HG03135 (cell line): ENCODE data around the gene DUS1L.

ENCODE experiments used
- ATAC-seq: cut with Tn5 transposase; IDR thresholded peaks from one replicate; pipeline ENCODE4 v1.9.1; 2021; ENCODE audit warnings: mild to moderate bottlenecking, moderate library complexity; ENCODE audit not compliant: unreplicated experiment

The DUS1L gene

DNA sequence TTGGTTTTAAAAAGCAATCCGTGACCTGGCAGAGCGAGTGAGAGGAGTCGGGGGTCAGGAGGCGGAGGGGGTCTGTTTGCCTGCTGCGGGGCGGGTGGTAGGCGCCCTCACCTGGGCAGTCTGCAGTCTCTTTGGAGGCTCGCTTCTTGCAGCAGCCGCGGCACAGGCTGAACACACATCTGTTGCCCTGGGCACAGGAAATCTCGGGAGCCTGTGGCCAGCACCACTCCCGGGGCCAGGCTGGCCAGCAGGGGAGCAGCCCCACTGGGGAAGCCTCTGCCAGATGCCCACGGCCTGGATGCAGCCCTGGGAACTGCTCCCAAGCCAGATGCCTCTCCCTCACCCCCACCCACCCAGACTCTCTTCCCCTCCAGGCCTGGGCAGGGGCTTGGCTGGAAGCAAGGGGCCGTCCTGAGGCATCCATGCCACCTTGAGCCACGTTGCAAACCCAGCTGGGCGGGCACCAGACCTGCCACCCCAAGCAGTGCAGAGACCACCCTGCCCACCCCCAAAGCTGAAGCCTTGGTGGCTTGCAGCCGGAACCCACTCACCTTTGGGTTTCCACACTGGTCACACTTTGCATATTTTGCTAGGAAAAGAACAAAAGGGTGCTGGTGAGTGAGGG is 7.3 kb downstream of the DUS1L start:
- ATAC-seq, result no peak

DNA sequence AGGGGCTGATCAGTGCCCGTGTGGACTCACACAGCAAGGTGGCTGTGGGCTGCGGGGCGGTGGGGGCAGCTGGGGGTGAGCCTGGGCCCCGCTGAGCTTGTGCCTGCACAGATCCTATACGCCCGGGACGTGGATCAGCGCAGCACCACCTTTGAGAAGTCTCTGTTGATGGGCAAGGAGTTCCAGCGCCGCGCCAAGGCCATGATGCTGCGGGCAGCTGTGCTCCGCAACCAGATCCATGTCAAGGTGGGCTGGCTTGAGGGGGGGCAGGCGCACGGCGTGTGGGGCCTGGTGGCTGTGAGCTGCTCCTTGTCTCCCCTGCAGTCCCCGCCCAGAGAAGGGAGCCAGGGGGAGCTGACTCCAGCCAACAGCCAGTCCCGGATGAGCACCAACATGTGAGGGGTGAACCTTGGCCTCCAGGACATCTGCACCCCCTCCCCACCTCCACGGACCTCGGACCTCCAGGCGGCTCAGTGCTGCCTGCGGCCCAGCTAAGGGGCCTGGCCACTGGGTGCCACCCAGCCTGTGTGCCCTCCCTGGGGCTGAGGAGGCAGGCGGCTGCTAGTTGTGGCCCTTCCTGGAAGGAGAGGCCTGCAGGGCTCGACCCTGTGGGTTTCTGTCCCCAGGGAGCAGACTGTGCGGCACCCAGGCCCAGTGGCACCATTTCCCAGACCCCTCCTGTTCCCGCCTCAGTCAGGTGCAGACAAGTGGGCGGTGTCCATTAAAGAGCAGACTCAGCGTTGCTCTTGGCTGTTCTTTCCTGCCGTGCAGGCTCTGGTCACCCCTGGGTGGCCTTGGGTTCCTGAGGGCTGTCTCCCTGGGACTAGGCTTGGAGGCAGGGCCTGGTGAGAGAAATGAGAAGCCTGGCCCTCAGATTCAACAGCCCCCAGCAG is 8.6 kb downstream of the DUS1L start:
- ATAC-seq, result no peak

DNA sequence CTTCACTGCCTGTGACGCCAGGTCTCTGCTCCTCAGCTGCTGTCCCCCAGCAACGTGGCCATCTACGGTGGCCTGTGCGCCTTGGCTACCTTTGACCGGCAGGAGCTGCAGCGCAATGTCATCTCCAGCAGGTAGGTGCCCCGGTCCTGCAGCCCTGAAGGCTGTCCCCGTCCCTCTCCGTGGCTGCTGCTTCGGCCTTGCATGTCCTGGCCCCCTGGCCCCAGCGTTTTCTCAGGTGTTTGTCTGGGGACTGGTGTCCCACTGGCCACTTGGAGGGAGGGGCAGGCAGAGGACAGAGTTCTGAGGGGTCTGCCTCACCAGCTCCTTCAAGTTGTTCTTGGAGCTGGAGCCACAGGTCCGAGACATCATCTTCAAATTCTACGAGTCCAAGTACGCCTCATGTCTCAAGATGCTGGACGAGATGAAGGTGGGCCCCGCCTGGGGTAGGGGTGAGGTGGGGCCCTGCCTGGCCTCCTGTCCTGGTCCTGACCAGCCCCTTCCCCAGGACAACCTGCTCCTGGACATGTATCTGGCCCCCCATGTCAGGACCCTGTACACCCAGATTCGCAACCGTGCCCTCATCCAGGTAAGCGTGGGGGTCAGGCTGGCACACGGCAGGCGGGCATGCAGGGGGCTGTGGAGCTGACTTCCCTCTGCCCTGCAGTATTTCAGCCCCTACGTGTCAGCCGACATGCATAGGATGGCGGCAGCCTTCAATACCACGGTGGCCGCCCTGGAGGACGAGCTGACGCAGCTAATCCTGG is 9.5 kb downstream of the DUS1L start:
- no peak for ATAC-seq

DNA sequence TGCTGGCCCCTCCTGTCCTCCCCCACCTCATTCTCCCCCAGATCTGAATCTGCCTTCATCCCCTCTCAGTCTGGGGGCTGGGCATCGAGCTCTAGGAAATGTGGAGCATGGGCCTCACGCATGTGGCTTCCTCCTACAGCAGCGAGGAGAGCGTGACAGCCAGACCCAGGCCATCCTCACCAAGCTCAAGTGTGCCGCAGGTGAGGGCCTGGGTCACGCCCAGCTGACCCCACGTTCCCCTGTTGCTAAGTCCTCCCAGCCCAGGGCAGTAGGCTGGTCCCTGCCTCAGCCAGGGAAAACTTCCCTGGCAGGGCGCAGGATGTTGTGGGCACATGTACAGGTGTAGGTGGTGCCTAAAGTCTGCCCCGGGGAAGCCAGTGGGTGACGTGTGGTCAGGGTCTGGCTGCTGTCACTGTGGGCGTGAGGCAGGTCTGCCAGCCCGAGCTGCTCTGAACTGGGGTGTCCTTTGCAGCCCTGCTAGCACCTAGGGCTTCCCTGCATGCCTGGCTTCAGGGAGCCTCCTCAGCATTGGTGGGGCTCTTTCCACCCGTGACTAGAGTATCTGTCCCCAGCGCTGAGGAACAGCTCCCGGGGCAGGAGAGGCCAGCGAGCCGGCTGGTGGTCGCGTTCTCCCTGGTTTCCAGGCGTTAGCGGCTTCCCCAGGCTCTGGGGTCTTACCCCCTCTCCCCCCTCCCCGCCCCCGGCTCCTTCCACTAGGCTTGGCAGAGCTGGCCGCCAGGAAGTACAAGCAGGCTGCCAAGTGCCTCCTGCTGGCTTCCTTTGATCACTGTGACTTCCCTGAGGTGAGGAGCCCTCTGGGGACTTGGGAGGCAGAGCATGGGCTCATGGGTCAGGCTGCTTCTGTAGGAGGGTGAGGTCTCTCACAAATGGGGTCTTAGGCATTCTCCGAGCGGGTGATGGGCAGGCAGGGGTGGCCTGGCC is 10.3 kb downstream of the DUS1L start:
- no peak for ATAC-seq

DNA sequence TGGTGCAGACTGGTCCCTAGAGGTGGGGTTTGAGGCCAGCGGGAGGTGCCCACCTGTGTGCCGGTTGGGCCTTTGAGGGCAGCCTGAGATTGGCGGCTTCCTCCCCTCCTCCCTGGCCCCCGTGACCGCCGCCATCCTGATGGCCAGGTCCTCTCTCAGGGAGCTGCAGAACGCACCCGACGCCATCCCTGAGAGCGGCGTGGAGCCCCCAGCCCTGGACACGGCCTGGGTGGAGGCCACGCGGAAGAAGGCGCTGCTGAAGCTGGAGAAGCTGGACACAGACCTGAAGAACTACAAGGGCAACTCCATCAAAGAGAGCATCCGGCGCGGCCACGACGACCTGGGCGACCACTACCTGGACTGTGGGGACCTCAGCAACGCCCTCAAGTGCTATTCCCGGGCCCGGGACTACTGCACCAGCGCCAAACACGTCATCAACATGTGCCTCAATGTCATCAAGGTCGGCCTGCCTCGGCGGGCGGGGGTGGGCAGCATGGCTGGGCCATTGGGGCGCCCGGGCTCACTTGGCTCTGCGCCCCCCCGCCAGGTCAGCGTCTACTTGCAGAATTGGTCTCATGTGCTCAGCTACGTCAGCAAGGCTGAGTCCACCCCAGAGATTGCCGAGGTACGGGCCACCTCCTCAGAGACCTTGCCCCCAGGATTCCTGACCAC is 11.1 kb downstream of the DUS1L start:
- no peak for ATAC-seq

DNA sequence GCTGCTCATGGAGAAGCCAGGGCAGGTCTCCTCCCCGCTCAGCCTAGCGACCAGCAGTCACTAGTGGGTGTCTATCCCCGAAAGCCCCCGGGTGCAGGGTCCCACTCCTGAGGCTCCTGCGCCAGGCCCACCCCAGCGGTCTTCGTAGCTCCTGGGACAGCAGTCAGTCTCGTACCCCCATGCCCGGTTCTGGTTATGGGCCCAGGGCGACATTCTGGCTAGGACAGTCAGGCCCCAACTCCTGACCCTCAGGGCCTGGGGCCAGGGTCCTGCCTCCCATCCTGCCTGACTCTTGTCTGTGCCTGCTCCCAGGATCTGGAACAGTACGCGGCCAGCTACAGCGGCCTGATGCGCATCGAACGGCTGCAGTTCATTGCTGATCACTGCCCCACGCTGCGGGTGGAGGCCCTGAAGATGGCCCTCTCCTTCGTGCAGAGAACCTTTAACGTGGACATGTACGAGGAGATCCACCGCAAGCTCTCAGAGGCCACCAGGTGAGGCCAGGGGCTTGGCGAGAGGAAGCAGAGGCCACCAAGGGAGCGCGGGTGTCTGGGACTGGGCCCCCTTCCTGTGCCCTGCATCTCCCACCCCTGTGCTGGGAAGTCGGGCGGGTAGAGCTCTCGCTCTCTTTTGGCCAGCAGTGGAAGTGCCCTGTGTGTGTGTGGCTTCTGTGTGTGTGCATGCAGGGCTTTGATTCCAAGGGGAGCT is 11.9 kb downstream of the DUS1L start:
- no peak for ATAC-seq

DNA sequence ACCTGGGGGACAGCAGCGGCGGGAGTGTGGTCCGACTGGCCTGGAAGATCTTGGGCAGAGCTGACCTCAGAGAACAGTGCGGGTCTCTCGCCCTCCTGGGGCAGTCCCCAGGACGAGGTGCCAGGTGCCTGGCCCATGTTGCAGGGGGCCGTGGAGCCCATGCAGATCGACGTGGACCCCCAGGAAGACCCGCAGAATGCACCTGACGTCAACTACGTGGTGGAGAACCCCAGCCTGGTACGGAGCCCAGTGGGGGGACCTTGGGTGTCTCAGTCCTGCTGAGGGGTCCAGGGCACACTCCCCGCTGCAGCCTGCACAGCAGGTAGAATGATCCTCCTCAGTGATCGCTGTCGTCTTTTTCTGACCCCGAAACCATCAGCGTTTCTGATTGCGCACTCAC is 12.5 kb downstream of the DUS1L start:
- no peak for ATAC-seq

DNA sequence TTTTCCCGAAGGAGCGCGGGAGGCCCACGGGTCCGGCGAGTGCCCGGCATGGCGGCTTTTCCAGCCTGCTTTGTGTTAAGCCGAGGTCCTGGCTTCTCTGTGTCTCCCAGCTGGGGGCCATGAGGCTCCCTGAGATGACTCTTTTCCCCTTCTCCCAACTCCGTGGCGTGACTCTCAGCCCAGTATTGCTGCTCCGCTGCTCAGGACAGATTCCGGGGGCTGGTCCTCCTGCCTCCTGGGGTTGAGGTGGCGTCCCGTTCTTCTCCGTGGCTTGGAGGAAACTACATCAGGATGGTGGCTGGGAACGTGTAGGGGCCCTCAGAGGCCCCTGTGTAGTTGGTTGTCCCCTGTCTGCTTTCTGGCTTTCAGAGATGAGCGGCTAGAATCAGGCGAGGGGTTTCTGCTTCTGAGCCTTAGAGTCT is 13.0 kb downstream of the DUS1L start:
- no peak for ATAC-seq

DNA sequence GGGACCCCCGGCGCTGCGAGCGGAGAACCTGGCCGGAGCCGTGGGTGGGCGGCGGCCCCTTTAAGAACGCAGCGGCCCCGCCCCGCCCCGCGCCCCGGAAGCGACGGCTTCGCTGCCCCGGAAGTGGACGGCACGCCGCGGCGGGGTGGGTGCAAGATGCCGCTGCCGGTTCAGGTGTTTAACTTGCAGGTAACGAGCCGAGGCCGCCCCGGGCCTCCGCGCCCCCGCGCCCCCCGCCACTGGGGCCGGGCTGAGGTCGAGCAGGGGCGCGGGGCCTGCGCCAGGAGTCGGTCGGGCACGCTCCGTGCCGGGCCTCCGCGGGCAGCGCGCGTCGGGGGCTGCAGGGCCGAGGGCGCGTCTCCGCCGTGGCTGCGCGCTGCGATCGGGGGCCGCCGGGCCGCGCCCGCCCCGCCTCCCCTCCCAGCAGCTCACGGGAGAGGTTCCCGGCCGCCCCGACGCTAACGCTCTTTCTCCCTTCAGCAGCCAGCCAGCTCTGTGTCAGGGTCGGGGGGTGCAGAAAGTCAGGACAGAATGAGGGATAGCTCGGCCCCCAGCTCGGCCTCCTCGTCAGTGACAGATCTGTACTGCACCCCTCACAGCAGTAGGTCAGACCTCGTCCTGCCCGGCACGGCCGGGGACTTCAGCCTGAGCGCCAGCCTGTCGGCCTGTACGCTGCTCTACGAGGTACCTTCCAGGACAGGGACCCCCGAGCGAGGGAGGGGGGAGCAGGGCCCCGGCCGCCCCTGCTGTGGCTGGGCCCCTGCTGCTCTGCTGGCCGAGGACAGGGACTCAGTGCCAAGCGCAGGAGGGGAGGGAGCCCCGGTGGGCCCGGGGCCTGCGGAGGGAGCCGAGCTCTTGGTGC is 13.6 kb downstream of the DUS1L start, which contains the start of the genes GPS1 and RFNG:
GPS1 (plus strand) TSS at position 123 of the 862 bp plus-strand sequence; CDS start at position 157, 34 bp downstream.
RFNG (minus strand) TSS at position 36 of the 862 bp plus-strand sequence. CDS start 45 bp downstream, outside the sequence.
- ATAC-seq, result peak; percentile 53

DNA sequence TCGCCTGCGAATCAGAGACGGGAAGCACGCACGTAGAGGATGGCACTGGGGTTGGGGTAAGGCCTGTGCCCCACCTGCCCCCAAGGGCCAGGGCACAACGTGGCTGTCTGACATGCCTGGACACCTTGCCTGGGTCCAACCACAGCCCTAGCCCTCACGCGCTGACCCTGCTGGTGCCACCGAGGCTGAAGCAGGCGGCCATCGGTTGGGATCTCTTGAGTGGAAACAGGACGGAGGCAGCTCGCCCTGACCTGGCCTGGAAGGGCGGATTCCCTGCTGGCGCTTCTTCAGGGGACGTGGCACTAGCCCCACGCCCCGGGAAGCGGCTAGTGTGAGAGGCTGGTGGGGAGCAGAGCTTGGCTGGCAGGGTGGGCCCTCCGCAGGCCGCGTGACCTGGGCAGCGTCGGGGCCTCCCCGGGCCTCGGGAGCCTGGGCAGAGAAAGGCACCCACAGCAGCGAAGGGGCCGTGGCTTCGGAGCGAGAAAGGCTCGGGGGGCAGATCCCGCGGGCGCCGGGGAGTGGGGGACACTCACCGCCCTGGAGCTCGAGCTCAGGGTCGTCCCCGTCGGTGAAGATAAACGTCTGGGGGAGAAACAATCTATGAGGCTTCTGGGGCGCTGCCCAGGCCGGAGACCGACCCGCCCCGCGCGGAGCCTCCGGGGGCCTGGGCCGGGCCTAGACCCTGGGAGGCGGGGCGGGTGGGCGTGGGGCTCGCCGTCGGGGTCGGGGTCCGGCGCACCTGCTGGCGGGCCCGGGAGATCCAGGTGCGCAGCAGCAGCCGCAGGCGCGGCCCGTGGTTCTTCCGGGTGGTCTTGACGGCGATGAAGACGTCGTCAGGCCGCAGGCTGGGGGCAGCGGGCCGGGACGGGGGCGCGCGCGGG is 14.6 kb downstream of the DUS1L start:
- no peak for ATAC-seq

DNA sequence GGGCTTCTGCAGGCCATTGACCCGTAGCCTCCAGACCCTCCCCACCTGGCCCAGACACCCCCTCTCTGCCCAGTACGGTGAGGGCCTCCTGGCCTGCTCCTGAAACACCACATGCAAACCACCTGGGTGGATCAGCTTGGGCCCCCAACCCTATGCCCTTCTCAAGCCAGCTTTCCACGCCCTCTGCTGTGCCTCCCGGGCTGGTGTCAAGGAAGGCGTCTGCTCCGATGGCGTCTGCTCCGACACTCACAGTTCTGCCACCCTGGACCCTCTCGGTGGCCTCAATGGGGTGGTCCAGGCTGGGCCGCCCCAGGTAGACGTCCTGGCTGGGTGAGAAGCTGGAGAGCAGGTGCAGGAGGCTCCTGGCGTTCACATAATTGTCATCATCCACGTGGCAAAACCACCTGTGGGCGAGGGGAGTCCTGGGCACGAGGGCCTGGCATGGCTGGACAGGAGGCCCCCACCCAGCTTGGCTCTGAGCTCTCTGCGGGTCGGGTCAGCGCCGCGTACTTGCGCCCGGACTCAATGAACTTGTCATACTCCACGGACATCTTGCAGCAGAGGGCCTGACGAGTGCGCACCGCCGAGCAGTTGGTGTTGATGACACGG is 15.3 kb downstream of the DUS1L start:
- ATAC-seq, result no peak

DNA sequence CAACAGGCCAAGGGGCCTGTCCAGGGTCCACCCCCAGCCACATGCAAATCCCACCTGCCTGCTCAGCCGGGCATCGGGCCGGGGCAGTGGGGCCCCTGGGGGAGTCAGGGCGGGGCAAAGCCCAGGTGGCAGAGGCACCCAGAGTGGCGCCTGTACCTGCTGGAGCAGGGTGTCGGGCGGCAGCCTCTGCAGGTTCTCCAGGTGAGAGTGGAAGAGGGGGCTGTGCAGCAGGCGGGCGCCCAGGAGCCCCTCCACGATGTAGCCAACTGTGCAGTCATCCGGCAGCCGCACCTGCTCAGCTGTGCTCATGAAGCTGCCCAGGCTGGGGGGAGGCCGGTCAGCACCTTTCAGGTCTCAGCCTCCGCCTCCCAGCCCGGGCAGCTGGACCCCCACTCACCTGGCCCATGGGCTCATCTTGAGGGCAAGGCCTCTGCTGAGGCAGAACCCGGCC is 16.1 kb downstream of the DUS1L start:
- ATAC-seq, result no peak

DNA sequence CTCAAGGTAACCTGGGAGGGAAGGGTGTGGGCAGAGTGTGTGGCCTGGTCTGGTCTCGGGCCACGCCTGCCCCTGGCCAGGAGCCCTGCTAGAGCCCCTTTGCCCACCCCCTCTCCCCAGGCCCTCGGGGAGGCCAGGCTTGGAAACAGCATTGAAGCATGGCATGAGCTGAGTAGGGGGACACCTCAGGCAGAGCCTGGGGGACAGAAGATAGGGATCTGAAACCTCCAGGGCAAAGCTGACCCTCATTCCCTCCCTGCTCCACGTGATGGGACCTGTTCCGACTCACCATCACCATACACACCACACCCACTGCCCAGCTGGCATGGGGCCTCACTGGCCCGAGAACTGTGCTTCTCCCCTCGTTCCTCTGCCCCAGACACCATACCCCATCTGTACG is 16.5 kb downstream of the DUS1L start:
- ATAC-seq, result no peak

DNA sequence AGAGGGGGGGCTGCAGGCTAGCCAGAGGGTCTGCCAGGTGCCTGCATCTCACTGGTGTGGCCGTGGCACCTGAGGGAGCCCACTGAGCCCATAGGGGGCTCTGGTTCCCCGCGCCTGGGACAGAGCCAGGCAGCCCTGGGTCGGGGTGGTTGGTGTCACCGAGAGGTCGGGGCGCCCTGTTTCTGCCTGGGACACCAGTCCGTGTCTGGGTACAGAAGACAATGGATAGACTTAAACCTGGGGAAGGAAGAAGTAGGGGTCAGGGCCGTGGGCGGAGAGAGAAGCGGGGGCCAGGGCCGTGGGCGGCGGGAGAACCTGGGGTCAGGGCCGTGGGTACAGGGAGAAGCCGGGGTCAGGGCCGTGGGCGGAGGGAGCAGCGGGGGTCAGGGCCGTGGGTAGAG is 17.0 kb downstream of the DUS1L start:
- ATAC-seq, result no peak

DNA sequence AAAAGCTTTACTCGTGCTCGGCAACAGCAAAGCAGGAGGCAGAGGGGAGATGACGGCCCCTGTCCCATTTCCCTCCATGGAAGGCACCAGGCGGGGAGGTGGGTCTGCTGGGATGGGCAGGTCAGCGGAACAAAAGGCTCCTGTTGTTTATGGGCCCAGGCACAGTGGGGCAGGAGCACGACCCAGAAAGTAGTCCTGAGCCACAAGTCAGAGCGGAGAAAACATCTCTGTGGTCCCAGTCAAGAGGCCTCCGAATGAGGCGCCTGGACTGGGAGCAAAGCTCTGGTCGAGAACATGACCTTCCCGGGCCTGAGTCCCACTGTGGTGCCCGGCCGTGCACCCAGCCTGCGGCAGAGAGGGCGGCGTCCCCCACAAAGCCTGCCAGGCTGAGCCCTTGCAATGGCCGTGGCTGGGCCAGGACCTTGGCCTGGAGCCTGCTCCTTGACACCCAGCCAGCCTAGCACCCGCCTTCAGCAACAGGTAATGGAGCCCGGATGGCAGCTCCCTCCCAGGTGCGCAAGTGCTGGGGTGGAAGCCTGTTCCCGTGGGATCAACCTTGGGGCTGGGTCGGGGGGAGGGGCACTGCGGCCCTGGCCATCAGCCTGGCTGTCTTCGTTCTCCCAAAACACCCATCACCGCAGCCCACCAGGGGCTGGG is 17.6 kb downstream of the DUS1L start:
- no peak for ATAC-seq

DNA sequence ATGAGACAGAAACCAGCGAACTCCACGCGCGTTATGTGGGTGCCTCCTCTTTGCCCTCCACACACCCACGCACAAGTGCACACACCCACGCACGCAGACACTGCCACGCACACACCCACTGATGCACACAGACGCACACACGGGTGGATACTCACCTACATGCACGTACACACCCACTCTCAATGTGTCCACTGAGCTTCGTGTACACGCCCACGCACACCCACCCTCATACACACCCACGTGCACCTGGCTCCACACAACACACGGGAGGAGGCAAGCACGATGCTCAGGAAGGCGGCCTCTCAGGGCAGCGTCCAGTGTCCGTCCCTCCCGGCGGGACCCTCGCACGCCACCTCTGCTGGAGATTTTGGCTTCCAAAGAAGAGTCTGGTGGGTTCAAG is 18.2 kb downstream of the DUS1L start:
- no peak for ATAC-seq
